Mucosa of descending colon (tissue), 3 donors: ENCODE data around the gene FOXN4. TPM values are rescaled to one million over a fixed set of nuclear protein-coding genes. Genes with fewer than 3 reads are reported as not detected.

Source experiments
- ATAC-seq: fragments of 200-7000 bp; cut with Tn5 transposase; one replicate; pipeline ENCODE4 v1.9.1; 2020; ENCODE audit warnings: mild to moderate bottlenecking, moderate library complexity
- DNase-seq, 3 donors: peaks; one replicate each; pipeline ENCODE4 v3.0.0-alpha.2; 2020
- H3K36me3 ChIP-seq: fragments of 200-600 bp; one replicate; pipeline ENCODE4 v1.8.0; 2021; ENCODE audit warnings: low read depth, mild to moderate bottlenecking
- H3K4me1 ChIP-seq: fragments of 200-600 bp; one replicate; pipeline ENCODE4 v1.8.0; 2021; ENCODE audit warnings: low read depth, mild to moderate bottlenecking
- H3K4me3 ChIP-seq: fragments of 200-600 bp; one replicate; pipeline ENCODE4 v1.8.0; 2021; ENCODE audit warnings: mild to moderate bottlenecking
- H3K9me3 ChIP-seq: fragments of 200-600 bp; one replicate; pipeline ENCODE4 v1.8.0; 2021; ENCODE audit warnings: mild to moderate bottlenecking
- CTCF ChIP-seq: fragments of 200-600 bp; IDR thresholded peaks from one replicate; pipeline ENCODE4 v1.8.0; 2022; ENCODE audit warnings: antibody characterized with exemption, mild to moderate bottlenecking
- intact Hi-C, 2 donors: fragments of 100-400 bp; cut with DNase I in 1 of 2; cut with micrococcal nuclease in 1 of 2; formaldehyde crosslinking; loops; one replicate each; pipeline versions ENCODE4 v1.11.0 to v1.11.1; 2022; cut with DNase I, micrococcal nuclease
- total RNA-seq, 3 donors: library from RNA; stranded (reverse); fragmentation: NEBNext Ultra II Directional in 2 of 3; extraction: Animal tissue kit (Norgen Biotek cat#: 25700) in 2 of 3; gene quantifications; one replicate each; pipeline versions ENCODE4 v1.2.1 to v1.2.4, GENCODE V29; 2021 to 2023
- donor health status: DM: no; HTN: no; CAD: no; lungs with moderate emphysema.
- donor health status: DM: no; HTN: no; CAD: no.
- donor health status: DM: no; HTN: yes; CAD: no.

FOXN4 gene
- total RNA-seq, 3 donors from 2014 or later: 0.25 TPM; not detected in 2

GRCh38 chr12:109287811-109288469 is 21.1 kb downstream of the FOXN4 start:
- H3K36me3 ChIP-seq: no peaks in the 10 kb centered on the region
- H3K4me3 ChIP-seq: no peak overlapping the region
- TF ChIP-seq CTCF: no peak
- H3K9me3 ChIP-seq: no peaks in the 10 kb centered on the region
- ATAC-seq (no peak), DNase-seq (no peak)
- H3K4me1 ChIP-seq: no peaks in the 10 kb centered on the region
- intact Hi-C loops: no loop called here

GRCh38 chr12:109287181-109287580 is 21.9 kb downstream of the FOXN4 start:
- ATAC-seq (no peak), DNase-seq (no peak)
- no peaks in the 10 kb centered on the region for H3K9me3 ChIP-seq
- no peaks in the 10 kb centered on the region for H3K4me1 ChIP-seq
- H3K36me3 ChIP-seq: no peaks in the 10 kb centered on the region
- intact Hi-C loops: no loop called here
- H3K4me3 ChIP-seq: no peak overlapping the region
- TF ChIP-seq CTCF: no peak

GRCh38 chr12:109286652-109287051 is 22.4 kb downstream of the FOXN4 start:
- ATAC-seq (no peak), DNase-seq (no peak)
- intact Hi-C loops: no loop called here
- TF ChIP-seq CTCF: no peak
- Histone ChIP-seq H3K4me1 (no peaks in the 10 kb centered on the region), H3K9me3 (no peaks in the 10 kb centered on the region), H3K4me3 (no peak overlapping the region), H3K36me3 (no peaks in the 10 kb centered on the region)

GRCh38 chr12:109286252-109286651 is 22.8 kb downstream of the FOXN4 start:
- H3K9me3 ChIP-seq: no peaks in the 10 kb centered on the region
- ATAC-seq (no peak), DNase-seq (no peak)
- H3K36me3 ChIP-seq: no peaks in the 10 kb centered on the region
- H3K4me1 ChIP-seq: no peaks in the 10 kb centered on the region
- H3K4me3 ChIP-seq: no peak overlapping the region
- intact Hi-C loops: no loop called here
- no peak for TF ChIP-seq CTCF

GRCh38 chr12:109284392-109284791 is 24.7 kb downstream of the FOXN4 start:
- Histone ChIP-seq H3K4me3 (no peak overlapping the region), H3K9me3 (no peaks in the 10 kb centered on the region), H3K4me1 (no peaks in the 10 kb centered on the region), H3K36me3 (no peaks in the 10 kb centered on the region)
- ATAC-seq (no peak), DNase-seq (no peak)
- intact Hi-C loops: no loop called here
- TF ChIP-seq CTCF: no peak

GRCh38 chr12:109281452-109281851 is 27.6 kb downstream of the FOXN4 start:
- DNase-seq (no peak), ATAC-seq (no peak)
- Histone ChIP-seq H3K9me3 (no peaks in the 10 kb centered on the region), H3K4me1 (no peaks in the 10 kb centered on the region), H3K4me3 (no peak overlapping the region), H3K36me3 (no peaks in the 10 kb centered on the region)
- no peak for TF ChIP-seq CTCF
- intact Hi-C loops: no loop called here
